B cell (primary cell): ENCODE measurements around the gene PGBD5. TPM values are rescaled to one million over a fixed set of nuclear protein-coding genes. Genes with fewer than 3 reads are reported as not detected.
A peak's percentile ranks its signal among the peaks of the same experiment; 100 is the strongest.

Experiments
- ATAC-seq: fragments of 200-7000 bp; cut with Tn5 transposase; one replicate; pipeline ENCODE4 v1.10.0; 2021; ENCODE audit warnings: low read depth, mild to moderate bottlenecking, moderate number of reproducible peaks, moderate library complexity
- CTCF ChIA-PET: fragments of 350-600 bp; sonication (Branson Sonifier 250); formaldehyde crosslinking; loops from one replicate; lab custom pipeline; 2021; ENCODE audit warnings: antibody characterized with exemption, inconsistent platforms; lab: Charles Lee
- POLR2A ChIA-PET: fragments of 350-600 bp; sonication (Branson Sonifier 250); formaldehyde crosslinking; loops from one replicate; lab custom pipeline; 2021; ENCODE audit warnings: antibody characterized with exemption; lab: Charles Lee
- DNase-seq: peaks from one replicate; pipeline ENCODE4 v3.0.0; 2013
- H2AFZ ChIP-seq: 2 replicates; pipeline ENCODE4 v1.6.1; 2012; ENCODE audit warnings: mild to moderate bottlenecking, low read depth, low read length; ENCODE audit not compliant: insufficient read depth, poor library complexity, severe bottlenecking
- H3K27ac ChIP-seq, 2 donors: 1 replicate in 1 of 2; 2 replicates in 1 of 2; pipeline ENCODE4 v1.5.1; 2012 to 2013; ENCODE audit warnings: low read length in 2 of 2, mild to moderate bottlenecking in 2 of 2, moderate library complexity in 1 of 2
- H3K27me3 ChIP-seq, 4 experiments: fragments of 200-600 bp in 1 of 4; sonication (generic) in 1 of 4; replicated peaks in 1 of 4; 1 replicate in 2 of 4; 2 replicates in 2 of 4; pipeline versions ENCODE4 v1.6.1 to v1.7.0; 2013 to 2016; ENCODE audit warnings: low read length in 3 of 4, mild to moderate bottlenecking in 2 of 4, mixed read lengths in 1 of 4, moderate library complexity in 1 of 4; ENCODE audit not compliant: insufficient read depth in 4 of 4, control insufficient read depth in 3 of 4; ENCODE audit errors: control extremely low read depth in 1 of 4
- H3K36me3 ChIP-seq, 2 experiments: replicated peaks in 1 of 2; 1 replicate in 1 of 2; 2 replicates in 1 of 2; pipeline versions ENCODE4 v1.6.1 to v1.7.1; 2013; ENCODE audit warnings: low read length in 1 of 2; ENCODE audit not compliant: insufficient read depth in 2 of 2, control insufficient read depth in 1 of 2; ENCODE audit errors: control extremely low read depth in 1 of 2, extremely low read depth in 1 of 2
- H3K4me1 ChIP-seq, 2 donors: fragments of 200-600 bp in 1 of 2; sonication (generic) in 1 of 2; 1 replicate in 1 of 2; 2 replicates in 1 of 2; pipeline versions ENCODE4 v1.5.1 to v1.6.1; 2013 to 2017; ENCODE audit warnings: low read length in 2 of 2; ENCODE audit not compliant: control insufficient read depth in 2 of 2, insufficient read depth in 2 of 2
- H3K4me2 ChIP-seq: replicated peaks from 2 replicates; pipeline ENCODE3; 2012; ENCODE audit warnings: mild to moderate bottlenecking, low read depth, low read length; ENCODE audit not compliant: poor library complexity, severe bottlenecking
- H3K4me3 ChIP-seq, 5 experiments: fragments of 200-600 bp in 1 of 5; sonication (generic) in 1 of 5; 1 replicate in 3 of 5; 2 replicates in 2 of 5; pipeline versions ENCODE4 v1.5.1 to v1.7.0; 2011 to 2016; ENCODE audit warnings: low read length in 4 of 5, mild to moderate bottlenecking in 4 of 5, low read depth in 2 of 5, control low read depth in 1 of 5, moderate library complexity in 1 of 5; ENCODE audit not compliant: insufficient read depth in 1 of 5; ENCODE audit errors: control extremely low read depth in 1 of 5, extremely low read depth in 1 of 5
- H3K79me2 ChIP-seq: fragments of 200-600 bp; sonication (generic); one replicate; pipeline ENCODE4 v1.6.0; 2016; ENCODE audit warnings: low read length; ENCODE audit not compliant: control insufficient read depth, insufficient read depth
- H3K9ac ChIP-seq: fragments of 200-600 bp; sonication (generic); 2 replicates; pipeline ENCODE4 v1.6.1; 2017; ENCODE audit warnings: mild to moderate bottlenecking, low read length, moderate library complexity
- H3K9me3 ChIP-seq, 3 donors: one replicate each; pipeline versions ENCODE4 v1.6.1 to v1.7.1; 2013; ENCODE audit warnings: low read length in 2 of 3; ENCODE audit not compliant: control insufficient read depth in 2 of 3, insufficient read depth in 1 of 3; ENCODE audit errors: control extremely low read depth in 1 of 3
- H4K20me1 ChIP-seq: 2 replicates; pipeline ENCODE4 v1.6.0; 2012; ENCODE audit warnings: mild to moderate bottlenecking, low read length; ENCODE audit not compliant: insufficient read depth, control insufficient read depth, poor library complexity, severe bottlenecking
- H3K27ac Mint-ChIP-seq: one replicate; pipeline ENCODE4 v1.8.0; 2021; ENCODE audit warnings: mixed read lengths
- H3K27me3 Mint-ChIP-seq: one replicate; pipeline ENCODE4 v1.8.0; 2021; ENCODE audit warnings: mixed read lengths
- H3K4me1 Mint-ChIP-seq: one replicate; pipeline ENCODE4 v1.8.0; 2021; ENCODE audit warnings: mixed read lengths
- H3K4me3 Mint-ChIP-seq: one replicate; pipeline ENCODE4 v1.8.0; 2021; ENCODE audit warnings: mixed read lengths
- H3K9me3 Mint-ChIP-seq: one replicate; pipeline ENCODE4 v1.8.0; 2022; ENCODE audit warnings: mixed read lengths; ENCODE audit not compliant: insufficient read depth
- EZH2 ChIP-seq: IDR thresholded peaks from 2 replicates; pipeline ENCODE4 v1.6.1; 2012; ENCODE audit warnings: borderline replicate concordance, low read depth, mild to moderate bottlenecking, moderate library complexity, low read length; ENCODE audit not compliant: insufficient read depth, poor library complexity, severe bottlenecking
- WGBS: methylation state at CpG from one replicate; pipeline ENCODE4 v1.1.5; 2013; ENCODE audit warnings: missing lambda C conversion rate; ENCODE audit not compliant: insufficient coverage; 5-methylcytosine and 5-hydroxymethylcytosine counted together
- intact Hi-C: fragments of 100-400 bp; cut with micrococcal nuclease; formaldehyde crosslinking; loops from one replicate; pipeline ENCODE4 v1.10.0; 2022
- polyA plus RNA-seq: library from polyadenylated mRNA; depleted of rRNA; stranded (reverse); fragments of >200 nt; gene quantifications from 2 replicates; pipeline ENCODE4 v1.2.3, GENCODE V29; 2012
- total RNA-seq, 2 donors: library from RNA; stranded (reverse); fragments of 120-200 nt in 1 of 2; gene quantifications; 1 replicate in 1 of 2; 2 replicates in 1 of 2; pipeline versions ENCODE4 v1.2.3 to v1.2.4, GENCODE V29; 2013 to 2022
- TF ChIP-seq, protein P1 (sequence below): fragments of 200-600 bp; IDR thresholded peaks from one replicate; pipeline ENCODE4 v1.8.0; 2022; ENCODE audit warnings: antibody characterized with exemption, mild to moderate bottlenecking

Gene PGBD5
- total and polyA plus RNA-seq, 2 donors (not counting 1 experiment from before 2014, with no cell fraction given) = 0.07 TPM; not detected in 1

DNA sequence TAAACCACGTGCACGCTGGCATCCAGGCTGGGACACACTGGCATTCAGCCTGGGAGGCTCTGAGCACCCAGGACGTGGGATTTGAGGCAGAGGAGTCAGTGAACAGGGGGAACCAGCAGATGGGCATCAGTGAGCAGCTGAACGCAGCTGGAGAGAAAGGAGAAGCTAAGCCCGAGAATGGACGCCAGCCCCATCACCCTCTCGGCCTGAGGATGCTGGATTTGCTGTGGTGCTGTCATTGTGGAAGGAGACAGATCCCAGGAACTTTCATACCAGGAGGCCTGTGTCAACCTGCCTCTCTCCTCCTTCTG lies 132.8 kb downstream of the PGBD5 start:
- whole genome bisulfite sequencing = 77% methylated on average over 5 of the region's 7 CpGs
- H3K27ac ChIP-seq = peak overlapping the region in 1 of 2 donors; percentile 66
- H3K4me3 Mint-ChIP-seq = peak overlapping the region; percentile 29
- ChIA-PET POLR2A (no interaction called here), CTCF (no interaction called here)
- DNase-seq (no peak), ATAC-seq (no peak)
- no peak overlapping the region for H2AFZ ChIP-seq
- intact Hi-C loops = loop anchor here (5.0 kb wide), 1 partner anchor 226 kb away; the partner anchor contains the start of gene GALNT2
- H3K27me3 Mint-ChIP-seq = no peaks in the 10 kb centered on the region
- peaks cover 0 to 10% (median 0%) of the 10 kb centered on the region in 3 donors for H3K9me3 ChIP-seq
- TF ChIP-seq, protein P1, sequence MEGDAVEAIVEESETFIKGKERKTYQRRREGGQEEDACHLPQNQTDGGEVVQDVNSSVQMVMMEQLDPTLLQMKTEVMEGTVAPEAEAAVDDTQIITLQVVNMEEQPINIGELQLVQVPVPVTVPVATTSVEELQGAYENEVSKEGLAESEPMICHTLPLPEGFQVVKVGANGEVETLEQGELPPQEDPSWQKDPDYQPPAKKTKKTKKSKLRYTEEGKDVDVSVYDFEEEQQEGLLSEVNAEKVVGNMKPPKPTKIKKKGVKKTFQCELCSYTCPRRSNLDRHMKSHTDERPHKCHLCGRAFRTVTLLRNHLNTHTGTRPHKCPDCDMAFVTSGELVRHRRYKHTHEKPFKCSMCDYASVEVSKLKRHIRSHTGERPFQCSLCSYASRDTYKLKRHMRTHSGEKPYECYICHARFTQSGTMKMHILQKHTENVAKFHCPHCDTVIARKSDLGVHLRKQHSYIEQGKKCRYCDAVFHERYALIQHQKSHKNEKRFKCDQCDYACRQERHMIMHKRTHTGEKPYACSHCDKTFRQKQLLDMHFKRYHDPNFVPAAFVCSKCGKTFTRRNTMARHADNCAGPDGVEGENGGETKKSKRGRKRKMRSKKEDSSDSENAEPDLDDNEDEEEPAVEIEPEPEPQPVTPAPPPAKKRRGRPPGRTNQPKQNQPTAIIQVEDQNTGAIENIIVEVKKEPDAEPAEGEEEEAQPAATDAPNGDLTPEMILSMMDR = no peak
- no peak for TF ChIP-seq EZH2
- H3K27me3 ChIP-seq = no peaks in the 10 kb centered on the region
- H3K27ac Mint-ChIP-seq = peak overlapping the region; percentile 84
- no peaks in the 10 kb centered on the region for H3K36me3 ChIP-seq
- no peaks in the 10 kb centered on the region for H3K9me3 Mint-ChIP-seq
- H4K20me1 ChIP-seq = no peaks in the 10 kb centered on the region
- no peak overlapping the region for H3K4me3 ChIP-seq
- no peak overlapping the region for H3K9ac ChIP-seq
- peaks cover 46% of the 10 kb centered on the region for H3K4me1 Mint-ChIP-seq
- no peaks in the 10 kb centered on the region for H3K79me2 ChIP-seq
- H3K4me1 ChIP-seq = peaks cover 45 to 49% of the 10 kb centered on the region in 2 donors
- H3K4me2 ChIP-seq = peak overlapping the region; percentile 56

DNA sequence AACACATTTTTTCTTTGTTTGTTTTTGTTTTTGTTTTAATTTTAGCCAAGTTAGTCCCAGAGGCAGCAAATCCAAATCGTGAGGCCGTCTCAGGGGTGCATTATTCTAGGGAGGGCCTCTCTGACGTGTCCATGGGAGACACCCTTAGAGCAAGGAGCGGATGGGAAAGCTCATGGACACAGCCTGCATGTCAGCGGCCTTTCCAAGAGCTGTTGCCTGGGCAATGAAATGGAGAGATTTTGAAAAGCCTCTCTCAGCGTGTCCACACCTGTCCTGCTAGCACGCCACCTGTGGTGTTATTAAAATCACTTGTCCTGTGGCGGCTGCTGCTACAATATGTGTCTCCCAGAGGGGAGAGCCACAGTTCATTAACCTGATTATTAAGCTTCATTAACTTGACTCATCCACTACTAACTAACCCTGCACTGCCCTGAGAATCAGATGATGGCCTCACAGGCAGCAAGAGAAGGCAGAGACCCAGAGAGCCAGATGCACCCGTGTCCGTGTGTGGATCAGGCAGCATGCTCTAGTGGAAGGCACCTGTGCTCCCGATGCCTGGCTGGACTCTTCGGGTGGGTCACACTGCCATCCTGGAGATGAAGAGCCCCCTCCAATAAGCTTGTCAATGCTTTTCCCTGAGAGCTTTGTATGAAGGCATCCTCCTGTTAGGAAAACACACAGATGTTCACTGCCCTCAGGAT lies 133.3 kb downstream of the PGBD5 start:
- H3K9ac ChIP-seq = no peak overlapping the region
- 93% methylated on average over 10 of the region's 12 CpGs for WGBS
- no peaks in the 10 kb centered on the region for H3K27me3 ChIP-seq
- DNase-seq = no peak
- H3K36me3 ChIP-seq = no peaks in the 10 kb centered on the region
- peaks cover 0 to 10% (median 0%) of the 10 kb centered on the region in 3 donors for H3K9me3 ChIP-seq
- no peaks in the 10 kb centered on the region for H3K79me2 ChIP-seq
- H3K4me2 ChIP-seq = peak overlapping the region; percentile 56
- Mint-ChIP-seq H3K4me1 (peaks cover 50% of the 10 kb centered on the region), H3K9me3 (no peaks in the 10 kb centered on the region), H3K4me3 (peak overlapping the region; percentile 65), H3K27ac (peak overlapping the region; percentile 84), H3K27me3 (no peaks in the 10 kb centered on the region)
- ChIA-PET CTCF (interaction anchor here (2.3 kb wide), 1 partner anchor 10 kb away, joined by 6 read pairs; no protein-coding TSS in a partner anchor), POLR2A (no interaction called here)
- ATAC-seq = no peak
- H3K4me1 ChIP-seq = peaks cover 45 to 49% of the 10 kb centered on the region in 2 donors
- intact Hi-C loops = loop anchor here (5.0 kb wide), 1 partner anchor 226 kb away; the partner anchor contains the start of gene GALNT2
- H4K20me1 ChIP-seq = no peaks in the 10 kb centered on the region
- peak overlapping the region in 1 of 2 donors; percentile 66 for H3K27ac ChIP-seq
- H2AFZ ChIP-seq = peak overlapping the region; percentile 53
- peak overlapping the region in 2 of 5 experiments; percentile 30 to 45 for H3K4me3 ChIP-seq
- no peak for TF ChIP-seq EZH2
- TF ChIP-seq, protein P1 = no peak
